Stimulated activated CD4-positive, alpha-beta T cell treated with anti-CD3 and anti-CD28 coated beads, Interleukin-12 subunit alpha, Interleukin-12 subunit beta, amount 100 ng/mL, for 4 hours (primary cell): ENCODE measurements around the gene SNHG17.
A peak's percentile ranks its signal among the peaks of the same experiment; 100 is the strongest.
"Not testable (repeated sequence)": the region's sequence is repeated elsewhere in the genome, so short reads cannot be mapped to it uniquely, and the experiment has no call there.

Experiments
- DNase-seq: peaks from one replicate; pipeline ENCODE4 v3.0.0-alpha.2; 2020

SNHG17 gene

GRCh38 chr20:38434770-38435554, at the start of gene SNHG17:
TSS of gene SNHG17 (minus strand) at chr20:38435328.
- peak; percentile 89 for DNase-seq

- DNase-seq, result no peak
Measured at GRCh38 chr20:38479596-38479995, 44.5 kb upstream of the SNHG17 start.

GRCh38 chr20:38477747-38478146, 42.6 kb upstream of the SNHG17 start:
- DNase-seq, result no peak

- no peak for DNase-seq
Measured at GRCh38 chr20:38473367-38473795, 38.3 kb upstream of the SNHG17 start.

- DNase-seq, result peak; percentile 98
Measured at GRCh38 chr20:38472513-38473366, 37.6 kb upstream of the SNHG17 start, which contains the start of gene RALGAPB. TSS of gene RALGAPB (plus strand) at chr20:38472843. CDS start at chr20:38488433, 15,590 bp downstream.

- no peak for DNase-seq
Measured at GRCh38 chr20:38471987-38472512, 36.9 kb upstream of the SNHG17 start.

GRCh38 chr20:38471245-38471644, 36.1 kb upstream of the SNHG17 start:
- no peak for DNase-seq

- no peak for DNase-seq
Measured at GRCh38 chr20:38466983-38467382, 31.9 kb upstream of the SNHG17 start.

GRCh38 chr20:38466171-38466570, 31.0 kb upstream of the SNHG17 start:
- DNase-seq, result no peak

GRCh38 chr20:38461569-38461968, 26.4 kb upstream of the SNHG17 start:
- DNase-seq, result not testable (repeated sequence)

GRCh38 chr20:38461167-38461566, 26.0 kb upstream of the SNHG17 start:
- DNase-seq, result not testable (repeated sequence)

- not testable (repeated sequence) for DNase-seq
Measured at GRCh38 chr20:38460631-38461030, 25.5 kb upstream of the SNHG17 start.

GRCh38 chr20:38460040-38460623, 25.0 kb upstream of the SNHG17 start:
- DNase-seq, result no peak

- no peak for DNase-seq
Measured at GRCh38 chr20:38458314-38458713, 23.2 kb upstream of the SNHG17 start.

- DNase-seq, result no peak
Measured at GRCh38 chr20:38454556-38455473, 19.7 kb upstream of the SNHG17 start.

GRCh38 chr20:38453941-38454340, 18.8 kb upstream of the SNHG17 start:
- no peak for DNase-seq

GRCh38 chr20:38452880-38453624, 17.9 kb upstream of the SNHG17 start:
- DNase-seq, result no peak

- DNase-seq, result no peak
Measured at GRCh38 chr20:38450412-38450975, 15.4 kb upstream of the SNHG17 start.

- no peak for DNase-seq
Measured at GRCh38 chr20:38449046-38449445, 13.9 kb upstream of the SNHG17 start.

- DNase-seq, result no peak
Measured at GRCh38 chr20:38447931-38448675, 13.0 kb upstream of the SNHG17 start.
